Activated CD4-positive, alpha-beta T cell treated with anti-CD3 and anti-CD28 coated beads, Interleukin-2, amount 50 U/mL, for 24 hours (primary cell): Measurements from ENCODE around the gene SPIRE1.
"Not testable (repeated sequence)": the region's sequence is repeated elsewhere in the genome, so short reads cannot be mapped to it uniquely, and the experiment has no call there.

Experiments
- DNase-seq, 2 donors: peaks; one replicate each; pipeline ENCODE4 v3.0.0-alpha.2; 2020; ENCODE audit warnings: low read depth in 1 of 2, low spot score in 1 of 2

The SPIRE1 gene

DNA sequence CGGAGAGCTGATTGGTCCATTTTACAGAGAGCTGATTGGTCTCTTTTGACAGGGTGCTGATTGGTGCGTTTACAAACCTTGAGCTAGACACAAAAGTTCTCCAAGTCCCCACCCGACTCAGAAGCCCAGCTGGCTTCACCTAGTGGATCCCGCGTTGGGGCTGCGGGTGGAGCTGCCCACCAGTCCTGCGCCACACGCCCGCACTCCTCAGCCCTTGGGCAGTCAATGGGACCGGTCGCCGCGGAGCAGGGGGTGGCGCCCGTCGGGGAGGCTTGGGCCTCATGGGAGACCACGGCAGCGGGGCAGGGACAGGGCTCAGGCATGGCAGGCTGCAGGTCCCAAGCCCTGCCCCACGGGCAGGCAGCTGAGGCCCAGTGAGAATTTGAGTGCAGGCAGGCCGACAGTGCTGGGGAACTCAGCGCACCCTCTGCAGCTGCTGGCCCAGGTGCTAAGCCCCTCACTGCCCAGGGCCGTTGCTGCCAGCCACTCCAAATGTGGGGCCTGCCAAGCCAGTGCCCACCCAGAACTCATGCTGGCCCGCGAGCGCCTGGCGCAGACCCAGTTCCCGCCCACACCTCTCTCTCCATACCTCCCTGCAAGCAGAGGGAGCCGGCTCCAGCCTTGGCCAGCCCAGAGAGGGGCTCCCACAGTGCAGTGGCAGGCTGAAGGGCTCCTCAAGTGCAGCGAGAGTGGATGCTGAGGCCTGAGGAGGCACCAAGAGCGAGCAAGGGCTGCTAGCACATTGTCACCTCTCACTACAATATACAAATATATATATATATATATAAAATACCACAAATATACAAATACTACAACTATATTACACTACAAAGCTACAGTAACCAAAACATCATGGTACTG, 100.7 kb downstream of the SPIRE1 start:
- no peak for DNase-seq

DNA sequence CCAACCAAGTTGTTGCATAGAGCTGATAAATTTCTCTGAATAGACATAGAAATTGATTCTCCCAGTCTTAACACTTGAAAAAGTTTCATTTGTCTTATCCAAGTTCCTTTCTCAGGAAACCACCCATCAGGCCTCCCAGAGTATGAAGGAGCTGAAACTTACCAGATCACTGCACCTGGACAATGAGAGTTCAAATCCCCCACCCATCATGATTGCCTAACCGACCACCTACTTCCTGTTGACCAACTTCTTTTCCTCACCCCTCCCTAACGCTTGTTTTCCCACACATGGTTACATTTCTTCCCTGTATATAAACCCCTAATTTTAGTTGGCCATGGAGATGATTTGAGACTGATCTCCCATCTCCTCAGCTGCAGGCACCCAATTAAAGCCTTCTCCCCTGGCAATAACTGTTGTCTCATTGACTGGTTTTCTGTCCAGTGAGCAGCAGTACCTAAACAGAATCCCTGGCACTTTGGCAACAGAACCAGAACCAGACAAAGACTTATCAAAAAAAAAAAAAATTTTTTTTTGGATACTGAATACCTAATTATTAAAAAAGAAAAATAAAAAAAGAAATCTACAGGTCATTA, 103.0 kb downstream of the SPIRE1 start:
- no peak for DNase-seq

DNA sequence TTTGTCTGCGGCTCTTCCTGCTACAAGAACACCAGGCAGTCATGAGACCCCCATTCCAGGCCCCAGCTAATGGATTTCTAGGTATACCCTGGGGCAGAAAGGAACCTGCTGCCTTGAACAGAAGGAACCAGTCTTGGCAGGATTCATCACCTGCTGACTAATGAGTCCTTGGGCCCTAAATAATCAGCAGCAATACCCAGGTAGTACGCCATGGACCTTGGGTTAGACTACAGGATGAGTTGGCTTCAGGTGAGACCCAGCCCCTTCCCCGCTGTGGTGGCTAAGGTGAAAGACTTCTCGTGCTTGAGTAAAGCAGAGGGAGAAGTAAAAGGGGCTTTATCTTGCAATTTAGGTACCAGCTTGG, 105.0 kb downstream of the SPIRE1 start:
- no peak for DNase-seq

DNA sequence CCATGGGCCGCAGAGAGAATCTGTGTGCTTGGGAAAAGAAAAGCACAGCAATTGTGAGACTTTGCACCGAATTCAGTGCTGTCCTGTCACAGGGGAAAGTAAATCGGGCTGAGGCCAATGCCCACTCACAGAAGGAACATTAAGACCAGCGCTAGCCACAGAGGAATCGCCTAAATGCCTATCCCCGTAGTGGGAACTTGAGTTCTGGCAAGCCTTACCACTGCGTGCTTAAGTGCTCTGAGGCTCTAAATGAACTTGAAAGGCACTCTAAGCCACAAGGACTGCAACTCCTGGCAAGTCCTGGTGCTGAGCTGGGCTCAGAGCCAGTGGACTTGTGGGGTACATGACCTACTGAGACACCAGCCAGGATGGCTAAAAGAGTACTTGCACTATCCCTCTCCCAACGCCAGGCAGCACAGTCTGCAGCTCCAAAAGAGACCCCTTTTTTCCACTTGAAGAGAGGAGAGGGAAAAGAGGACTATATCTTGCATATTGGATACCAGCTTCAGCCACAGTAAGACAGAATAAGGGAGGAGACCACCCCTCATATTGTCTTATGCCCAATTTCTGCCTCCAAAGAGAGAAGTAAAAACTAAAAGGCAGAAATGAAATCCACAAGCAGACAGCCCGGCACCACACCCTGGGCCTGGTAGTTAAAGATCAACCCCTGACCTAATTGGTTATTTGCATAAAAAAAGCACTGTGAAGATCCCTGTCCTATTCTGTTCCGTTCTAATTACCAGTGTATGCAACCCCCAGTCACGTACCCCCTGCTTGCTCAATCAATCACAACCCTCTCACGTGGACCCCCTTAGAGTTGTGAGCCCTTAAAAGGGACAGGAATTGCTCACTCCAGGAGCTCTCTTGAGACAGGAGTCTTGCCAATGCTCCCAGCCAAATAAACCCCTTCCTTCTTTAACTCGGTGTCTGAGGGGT, 105.7 kb downstream of the SPIRE1 start:
- DNase-seq = not testable (repeated sequence)

DNA sequence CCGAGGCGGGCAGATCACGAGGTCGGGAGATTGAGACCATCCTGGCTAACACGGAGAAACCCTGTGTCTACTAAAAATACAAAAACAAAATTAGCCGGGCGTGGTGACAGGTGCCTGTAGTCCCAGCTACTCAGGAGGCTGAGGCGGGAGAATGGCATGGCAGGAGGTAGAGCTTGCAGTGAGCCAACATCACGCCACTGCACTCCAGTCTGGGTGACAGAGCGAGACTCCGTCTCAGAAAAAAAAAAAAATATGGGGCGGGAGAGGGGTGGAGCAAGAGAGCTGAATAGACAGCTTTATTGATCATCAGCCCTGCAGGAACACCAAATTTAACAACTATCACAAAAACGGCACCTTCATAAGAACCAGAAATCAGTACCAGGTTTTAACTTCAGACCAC, 106.4 kb downstream of the SPIRE1 start:
- DNase-seq = not testable (repeated sequence)

DNA sequence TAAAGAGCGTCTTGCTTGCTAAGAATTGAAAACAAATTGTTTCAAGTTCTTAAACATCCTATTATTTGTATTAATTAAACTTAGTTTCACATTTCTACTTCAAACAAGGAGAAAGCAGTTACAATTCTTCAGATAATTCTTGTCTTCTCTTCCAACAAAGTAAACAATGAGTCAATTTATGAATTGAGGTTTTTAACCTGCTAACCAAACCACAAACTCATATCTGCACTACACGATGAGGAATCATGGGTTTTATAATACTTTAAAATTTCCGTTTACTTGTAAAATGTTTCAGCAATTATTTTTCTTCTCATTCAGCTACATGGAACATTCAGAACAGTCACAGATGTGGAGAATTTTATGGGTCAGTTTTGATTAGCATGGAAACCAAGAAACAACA, 114.2 kb downstream of the SPIRE1 start:
- DNase-seq = no peak

DNA sequence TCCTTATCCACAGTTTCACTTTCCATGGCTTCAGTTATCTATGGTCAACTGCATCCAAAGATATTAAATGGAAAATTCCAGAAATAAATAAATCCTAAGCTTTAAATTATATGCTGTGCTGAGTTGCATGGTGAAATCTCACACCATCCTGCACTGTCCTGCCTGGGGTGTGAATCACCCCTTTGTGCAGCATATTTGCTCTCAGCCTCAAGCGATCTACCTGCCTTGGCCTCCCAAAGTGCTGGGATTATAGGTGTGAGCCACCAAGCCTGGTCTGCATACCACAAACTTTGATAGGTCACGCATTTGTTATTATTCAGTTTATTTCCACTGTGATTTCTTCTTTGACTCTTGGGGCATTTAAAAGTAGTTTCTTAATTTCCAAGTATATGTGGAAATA, 117.2 kb downstream of the SPIRE1 start:
- no peak for DNase-seq

DNA sequence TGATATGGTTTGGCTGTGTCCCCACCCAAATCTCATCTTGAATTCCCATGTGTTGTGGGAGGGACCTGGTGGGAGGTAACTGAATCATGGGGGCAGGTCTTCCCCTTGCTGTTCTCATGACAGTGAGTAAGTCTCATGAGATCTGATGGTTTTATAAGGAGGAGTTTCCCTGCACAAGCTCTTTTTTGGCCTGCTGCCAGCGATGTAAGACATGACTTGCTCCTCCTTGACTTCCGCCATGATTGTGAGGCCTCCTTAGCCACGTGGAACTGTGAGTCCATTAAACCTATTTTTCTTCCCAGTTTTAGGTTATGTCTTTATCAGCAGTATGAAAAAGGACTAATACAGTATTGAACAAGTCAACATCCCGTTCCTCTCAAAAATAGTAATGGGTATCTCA, 118.7 kb downstream of the SPIRE1 start:
- not testable (repeated sequence) for DNase-seq

DNA sequence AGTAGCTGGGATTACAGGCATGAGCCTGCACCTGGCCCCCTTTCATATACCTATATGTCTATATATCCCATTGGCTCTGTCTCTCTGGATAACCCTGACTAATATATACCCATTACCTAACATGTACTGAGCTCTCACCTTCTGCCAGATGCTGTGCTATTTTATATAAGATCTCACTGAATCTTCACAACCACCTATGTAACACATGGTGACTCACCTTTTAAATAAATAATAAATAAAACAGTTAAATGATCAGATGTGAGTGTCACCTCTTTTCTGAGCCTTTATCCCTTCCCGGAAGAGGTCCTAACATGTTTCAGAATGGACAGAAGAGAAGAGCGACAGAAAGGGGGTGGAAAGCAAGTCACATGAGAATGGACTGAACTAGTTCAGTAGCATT, 123.1 kb downstream of the SPIRE1 start:
- no peak for DNase-seq

DNA sequence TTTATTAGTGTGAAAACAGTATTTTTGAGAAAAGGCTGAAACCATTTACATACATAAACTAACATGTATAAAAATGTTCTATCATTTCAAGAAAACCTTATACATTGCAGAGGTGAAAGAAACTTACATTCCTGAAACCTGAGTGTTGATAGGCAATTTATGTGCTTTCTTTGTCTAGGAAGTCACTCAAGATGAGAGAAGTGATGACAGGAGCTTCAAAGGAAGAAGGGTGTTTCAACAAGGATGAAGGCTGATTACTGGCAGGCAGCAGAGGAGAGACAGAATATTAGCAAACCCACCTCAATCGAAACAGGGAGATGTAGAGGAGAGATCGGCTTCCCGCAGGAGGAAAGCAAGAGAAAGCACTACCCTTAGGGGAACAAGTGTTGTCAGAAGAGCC, 125.2 kb downstream of the SPIRE1 start:
- no peak for DNase-seq

DNA sequence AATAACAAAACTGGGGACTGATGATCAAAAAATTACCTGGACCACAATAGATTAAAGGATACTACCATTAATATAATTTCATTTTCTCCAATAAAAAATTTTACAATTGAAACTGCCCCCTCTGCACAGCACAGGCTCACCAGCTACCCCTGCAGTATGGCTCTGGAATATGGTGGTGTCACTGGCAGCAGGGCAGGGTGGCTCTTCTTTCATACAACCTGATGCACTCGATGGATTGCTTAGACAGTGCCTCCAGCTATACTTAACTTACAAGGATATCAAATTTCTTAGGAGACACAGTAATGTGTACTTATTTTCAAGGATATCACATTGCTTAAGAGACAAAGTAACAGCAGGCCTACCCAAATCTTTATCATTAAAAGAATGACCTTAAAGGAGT, 126.2 kb downstream of the SPIRE1 start:
- DNase-seq = no peak

DNA sequence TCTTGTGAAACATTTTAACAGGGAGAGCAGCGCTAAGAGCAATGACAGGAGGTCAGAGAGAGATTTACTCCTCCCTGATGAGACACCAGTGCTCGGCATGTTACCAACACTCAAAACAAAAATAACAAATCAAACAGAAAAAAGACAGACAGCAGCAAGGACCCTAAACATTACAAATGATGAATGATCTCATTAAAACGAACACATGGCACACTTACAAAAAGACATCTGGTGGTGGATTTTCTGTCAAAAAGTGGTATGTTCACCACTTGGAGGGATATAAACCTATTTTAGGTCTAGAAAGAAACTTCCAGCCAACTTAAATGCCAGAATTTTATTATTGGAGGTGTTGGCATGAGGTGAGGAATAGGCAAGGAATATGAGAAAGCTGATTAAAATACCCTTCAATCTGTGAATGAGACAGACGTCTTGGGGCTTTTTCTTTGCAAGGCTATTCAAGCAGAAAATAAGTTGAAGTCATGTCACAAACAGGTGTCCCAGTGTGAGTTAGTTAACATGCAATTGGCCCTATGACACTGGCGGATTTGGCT, 137.4 kb downstream of the SPIRE1 start:
- DNase-seq = no peak

DNA sequence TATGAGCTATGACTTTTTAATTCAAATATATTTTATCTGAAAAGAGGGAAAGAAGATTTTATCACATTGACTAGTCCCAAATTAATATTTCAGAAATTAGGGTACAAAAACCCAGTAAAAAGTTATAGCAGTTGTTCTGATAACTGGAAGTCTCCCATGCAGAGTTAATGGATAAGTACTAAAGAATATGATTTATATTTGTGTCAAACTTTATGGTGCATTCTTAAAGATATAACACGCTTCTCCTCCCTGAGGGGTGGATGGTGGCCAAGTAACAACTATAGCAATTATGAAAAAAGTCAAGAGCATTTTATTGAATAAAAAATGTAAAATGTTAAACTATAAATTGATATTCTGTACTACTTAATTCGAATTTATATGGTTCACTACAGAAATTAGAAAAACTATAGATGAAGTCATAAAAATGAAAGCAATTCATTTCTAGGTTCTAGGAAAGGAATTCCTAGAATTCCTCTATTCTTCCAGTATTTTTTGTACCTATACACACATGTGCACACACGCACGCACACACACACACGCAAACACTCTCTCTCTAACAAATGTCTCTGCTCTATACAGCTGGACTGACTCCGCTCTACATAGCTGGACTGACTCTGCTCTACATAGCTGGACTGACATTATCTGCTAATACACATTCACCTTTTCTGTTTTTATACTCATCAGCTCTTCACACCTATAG, 138.9 kb downstream of the SPIRE1 start:
- no peak for DNase-seq

DNA sequence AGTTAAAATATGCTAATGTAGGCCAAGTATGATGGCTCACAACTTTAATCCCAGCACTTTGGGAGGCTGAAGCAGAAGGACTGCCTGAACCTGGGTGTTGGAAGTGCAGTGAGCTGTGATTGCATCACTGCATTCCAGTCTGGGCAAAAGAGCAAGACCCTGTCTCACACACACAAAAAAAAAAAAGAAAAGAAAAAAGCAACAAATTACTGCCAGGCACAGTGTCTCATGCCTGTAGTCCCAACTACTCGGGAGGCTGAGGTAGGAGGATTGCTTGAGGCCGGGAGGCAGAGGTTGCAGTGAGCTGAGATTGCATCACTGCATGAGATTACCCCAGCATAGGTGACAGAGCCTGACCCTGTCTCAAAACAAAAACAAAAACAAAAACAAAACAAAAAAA, 139.6 kb downstream of the SPIRE1 start:
- no peak for DNase-seq

DNA sequence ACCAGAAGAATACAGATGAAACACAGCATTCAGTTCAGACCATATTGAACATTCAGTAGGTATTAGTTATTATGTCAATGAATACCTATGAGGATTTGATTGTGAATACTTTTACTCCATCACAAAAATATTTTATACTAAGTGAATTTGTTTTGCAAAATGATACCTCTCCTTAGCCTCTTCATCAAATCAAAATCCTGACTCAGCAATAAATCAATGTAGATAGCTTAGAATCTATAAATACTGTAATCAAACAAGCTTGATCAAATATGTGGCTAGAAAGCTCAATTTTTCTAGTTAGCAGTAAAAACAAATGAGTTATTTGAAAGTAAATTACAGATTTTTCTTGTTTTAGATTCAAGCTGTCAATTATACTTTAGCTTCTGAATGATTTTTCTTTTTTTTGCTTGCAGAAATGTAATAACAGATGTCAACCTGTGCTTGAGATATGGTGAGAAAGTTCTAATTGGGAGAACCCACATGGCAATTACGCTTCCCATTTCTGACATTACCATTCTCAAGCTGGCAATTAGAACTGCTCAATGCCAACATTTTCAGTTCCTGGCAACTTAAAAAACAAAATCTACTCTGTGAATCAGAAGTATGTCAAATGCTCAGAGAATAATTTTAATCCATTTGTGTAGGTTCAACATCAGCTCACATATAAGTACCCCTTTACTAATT, 140.6 kb downstream of the SPIRE1 start:
- DNase-seq = no peak

DNA sequence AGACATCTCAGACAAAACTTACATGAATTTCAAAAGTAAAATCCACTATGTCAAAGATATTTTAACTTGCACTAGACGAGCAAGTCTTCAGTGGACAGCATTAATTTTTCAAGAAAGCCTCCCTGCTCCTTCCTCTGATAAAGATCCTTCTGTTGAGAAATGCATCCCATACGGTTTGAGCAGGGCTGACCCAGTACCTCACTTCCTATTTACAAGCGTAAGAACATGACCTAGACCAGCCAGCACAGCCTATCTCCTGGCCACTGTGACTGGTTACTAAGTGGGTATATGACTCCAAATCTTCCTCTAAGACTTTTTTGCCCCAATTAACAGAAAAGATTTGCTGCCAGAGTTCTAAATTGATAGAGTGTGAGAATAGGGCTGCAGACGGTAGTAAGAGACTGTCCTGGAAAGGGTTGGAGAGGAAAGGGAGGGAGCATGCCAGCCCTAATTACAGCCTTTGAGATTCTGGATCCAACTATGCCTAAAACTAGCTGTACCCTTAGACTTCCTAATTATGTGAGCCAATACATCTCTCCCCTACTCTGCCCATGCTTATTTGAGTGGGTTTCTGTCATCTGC, 141.8 kb downstream of the SPIRE1 start:
- DNase-seq = no peak

DNA sequence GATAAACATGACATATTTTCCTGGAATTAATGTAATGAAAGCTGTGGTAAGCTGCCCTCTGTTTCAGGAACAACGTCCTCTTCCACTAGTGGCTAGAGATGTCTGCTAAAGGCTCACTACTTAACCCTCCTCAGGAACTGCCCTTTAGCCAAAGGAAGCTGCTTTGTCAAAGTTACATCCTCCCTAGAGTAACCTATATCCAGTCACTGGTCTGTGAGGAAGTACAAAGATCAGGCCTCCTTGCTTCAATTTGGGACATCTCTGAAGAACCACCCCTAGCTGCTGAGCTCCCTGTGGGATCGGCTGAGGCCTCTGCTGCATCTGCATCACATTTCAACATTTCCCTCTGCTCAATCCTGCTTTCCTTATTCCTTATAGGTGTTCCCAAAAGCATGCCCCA, 142.4 kb downstream of the SPIRE1 start:
- DNase-seq = no peak

DNA sequence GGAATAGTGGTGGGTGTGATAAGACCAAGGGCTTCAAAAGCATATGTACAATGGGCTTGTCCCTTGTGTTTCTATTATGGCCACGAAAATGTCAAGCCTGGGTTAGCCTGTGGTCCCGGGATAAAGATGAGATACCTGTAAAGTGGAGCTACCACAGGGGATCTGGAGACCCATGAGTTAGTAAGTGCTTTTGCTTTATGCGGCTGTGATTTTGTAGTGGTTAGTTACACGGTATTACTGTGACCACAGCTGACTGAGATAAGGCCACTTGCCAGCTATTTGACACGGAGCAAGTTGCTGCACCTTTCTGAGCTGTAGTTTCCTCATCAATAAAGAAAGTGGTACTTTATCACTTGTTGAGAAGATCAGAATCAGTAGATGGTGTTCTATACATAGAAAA, 150.9 kb downstream of the SPIRE1 start:
- no peak for DNase-seq

DNA sequence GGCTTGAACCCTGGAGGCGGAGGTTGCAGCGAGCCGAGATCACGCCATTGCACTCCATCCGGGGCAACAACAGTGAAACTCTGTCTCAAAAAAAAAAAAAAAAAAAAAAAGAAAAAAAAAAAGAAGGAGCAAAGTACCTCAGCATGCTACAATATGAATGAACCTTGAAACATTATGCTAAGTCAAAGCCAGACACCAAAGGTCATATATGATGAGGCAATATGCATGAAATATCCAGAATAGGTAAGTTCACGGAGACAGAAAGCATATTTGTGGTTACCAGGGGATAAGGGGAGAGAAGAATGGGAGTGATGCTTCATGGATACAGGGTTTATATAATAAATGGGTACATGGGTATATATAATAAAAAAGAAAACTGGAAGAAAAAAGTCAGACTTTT, 156.9 kb downstream of the SPIRE1 start:
- DNase-seq = no peak

DNA sequence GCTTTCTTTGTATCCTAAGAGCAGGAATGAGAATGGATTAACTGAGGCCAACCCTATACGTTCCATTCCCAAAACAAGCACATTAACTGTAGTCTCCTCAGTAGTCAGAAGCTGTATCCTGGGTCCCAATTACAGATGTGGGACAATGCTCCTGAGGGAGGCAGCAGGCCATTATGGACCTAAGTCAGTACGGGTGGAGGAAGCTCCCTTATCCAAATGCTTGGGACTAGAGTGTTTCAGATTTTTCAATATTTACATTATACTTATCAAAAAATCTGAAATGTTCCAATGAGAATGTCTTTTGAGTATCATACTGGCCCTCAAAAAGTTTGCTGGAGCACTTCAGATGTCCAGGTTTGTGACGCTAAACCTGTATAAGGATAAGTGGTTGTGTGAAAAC, 160.1 kb downstream of the SPIRE1 start:
- DNase-seq = no peak
